ENCODE measurements around the gene RBM10.

RBM10 gene

DNA sequence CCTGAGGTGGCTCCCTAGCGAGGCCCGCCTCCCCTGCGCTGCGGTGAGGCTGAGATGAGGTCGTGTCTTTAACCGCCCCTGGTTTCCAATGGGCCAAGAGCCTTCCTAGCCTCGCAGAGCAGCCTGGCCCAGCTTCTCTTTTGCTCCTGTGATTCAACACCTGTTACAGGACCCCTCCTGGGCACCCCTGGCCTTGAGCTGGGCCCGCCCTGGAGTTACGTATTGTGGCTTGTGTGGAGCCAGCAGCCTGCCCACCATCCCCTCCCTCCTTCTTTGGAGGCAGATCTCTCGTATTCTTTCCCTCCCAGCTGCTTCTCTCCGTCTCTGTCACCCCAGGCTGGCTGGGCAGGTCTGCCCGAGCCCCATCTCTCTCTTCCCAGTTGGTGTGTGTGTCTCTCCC lies 29.4 kb downstream of the RBM10 start:
- Histone ChIP-seq H3K79me2 (ENCODE audit: control insufficient read depth, low read length) (no peaks in the 10 kb centered on the region; the same call in 1 of the 2 replicates), H3K36me3 (ENCODE audit: control insufficient read depth, low read length) (peaks cover 51% of the 10 kb centered on the region), H3K4me3 (ENCODE audit: low read length) (no peak overlapping the region), H3K4me2 (ENCODE audit: low read length) (no peak overlapping the region), H3K4me1 (ENCODE audit: control insufficient read depth, low read length) (no peaks in the 10 kb centered on the region), H3K9me3 (ENCODE audit: control insufficient read depth, insufficient read depth, low read length) (no peaks in the 10 kb centered on the region), H3K27ac (ENCODE audit: low read depth, low read length) (no peak overlapping the region), H4K20me1 (ENCODE audit: control insufficient read depth, insufficient read depth, low read depth, low read length) (no peaks in the 10 kb centered on the region), H3K27me3 (ENCODE audit: control insufficient read depth, low read length) (no peaks in the 10 kb centered on the region), H3K9me2 (replicated peaks; ENCODE audit: control insufficient read depth, low read length) (no peaks in the 10 kb centered on the region), H3F3A (ENCODE audit: control insufficient read depth, insufficient read depth) (no peaks in the 10 kb centered on the region)
- TF ChIP-seq EZH2phosphoT487 (IDR thresholded peaks at IDR 0.05; ENCODE audit: borderline replicate concordance, low read length) (no peak), CTCF (IDR thresholded peaks at IDR 0.05; ENCODE audit: low read depth, low read length, poor library complexity, severe bottlenecking) (no peak)

- TF ChIP-seq EZH2phosphoT487 (IDR thresholded peaks at IDR 0.05; ENCODE audit: borderline replicate concordance, low read length) = no peak
- no peak for TF ChIP-seq CTCF (IDR thresholded peaks at IDR 0.05; ENCODE audit: low read depth, low read length, poor library complexity, severe bottlenecking)
- no peaks in the 10 kb centered on the region for H3K79me2 ChIP-seq (ENCODE audit: control insufficient read depth, low read length)
- no peaks in the 10 kb centered on the region for H3K4me1 ChIP-seq (ENCODE audit: control insufficient read depth, low read length)
- no peaks in the 10 kb centered on the region for H3F3A ChIP-seq (ENCODE audit: control insufficient read depth, insufficient read depth)
- H3K9me3 ChIP-seq (ENCODE audit: control insufficient read depth, insufficient read depth, low read length) = no peaks in the 10 kb centered on the region
- no peaks in the 10 kb centered on the region for H4K20me1 ChIP-seq (ENCODE audit: control insufficient read depth, insufficient read depth, low read depth, low read length)
- no peak overlapping the region for H3K4me3 ChIP-seq (ENCODE audit: low read length)
- no peak overlapping the region for H3K4me2 ChIP-seq (ENCODE audit: low read length)
- H3K27me3 ChIP-seq (ENCODE audit: control insufficient read depth, low read length) = no peaks in the 10 kb centered on the region
- H3K9me2 ChIP-seq (replicated peaks; ENCODE audit: control insufficient read depth, low read length) = no peaks in the 10 kb centered on the region
- H3K36me3 ChIP-seq (ENCODE audit: control insufficient read depth, low read length) = peaks cover 47% of the 10 kb centered on the region
- no peak overlapping the region for H3K27ac ChIP-seq (ENCODE audit: low read depth, low read length)
Observed at GRCh38 chrX:47174846-47175587, 30.0 kb downstream of the RBM10 start.

GRCh38 chrX:47175588-47175980 lies 30.6 kb downstream of the RBM10 start:
- no peaks in the 10 kb centered on the region for H3K27me3 ChIP-seq (ENCODE audit: control insufficient read depth, low read length)
- H3K9me3 ChIP-seq (ENCODE audit: control insufficient read depth, insufficient read depth, low read length) = no peaks in the 10 kb centered on the region
- no peak overlapping the region for H3K4me3 ChIP-seq (ENCODE audit: low read length)
- no peaks in the 10 kb centered on the region for H3K4me1 ChIP-seq (ENCODE audit: control insufficient read depth, low read length)
- no peak overlapping the region for H3K27ac ChIP-seq (ENCODE audit: low read depth, low read length)
- H4K20me1 ChIP-seq (ENCODE audit: control insufficient read depth, insufficient read depth, low read depth, low read length) = no peaks in the 10 kb centered on the region
- H3K79me2 ChIP-seq (ENCODE audit: control insufficient read depth, low read length) = no peaks in the 10 kb centered on the region
- no peak for TF ChIP-seq EZH2phosphoT487 (IDR thresholded peaks at IDR 0.05; ENCODE audit: borderline replicate concordance, low read length)
- no peak for TF ChIP-seq CTCF (IDR thresholded peaks at IDR 0.05; ENCODE audit: low read depth, low read length, poor library complexity, severe bottlenecking)
- H3K4me2 ChIP-seq (ENCODE audit: low read length) = no peak overlapping the region
- no peaks in the 10 kb centered on the region for H3F3A ChIP-seq (ENCODE audit: control insufficient read depth, insufficient read depth)
- no peaks in the 10 kb centered on the region for H3K9me2 ChIP-seq (replicated peaks; ENCODE audit: control insufficient read depth, low read length)
- peaks cover 42% of the 10 kb centered on the region for H3K36me3 ChIP-seq (ENCODE audit: control insufficient read depth, low read length)
